MM.1S (cell line): Measurements from ENCODE around the gene FN3K.

Experiments used
- DNase-seq: peaks from one replicate; pipeline ENCODE4 v3.0.0-alpha.2; 2015
- H2AFZ ChIP-seq: fragments of 300-600 bp; sonication (generic); 2 replicates; pipeline ENCODE4 v1.6.0; 2016; ENCODE audit warnings: antibody characterized with exemption, low read length
- H3F3A ChIP-seq: fragments of 300-600 bp; sonication (generic); 2 replicates; pipeline ENCODE4 v1.6.1; 2016; ENCODE audit warnings: mild to moderate bottlenecking, antibody characterized with exemption, low read length, moderate library complexity, mixed read lengths; ENCODE audit not compliant: insufficient read depth
- H3K27ac ChIP-seq: fragments of 300-600 bp; sonication (generic); 2 replicates; pipeline ENCODE4 v1.5.1; 2016; ENCODE audit warnings: mild to moderate bottlenecking, low read length
- H3K27me3 ChIP-seq: fragments of 300-600 bp; sonication (generic); replicated peaks from 2 replicates; pipeline ENCODE4 v1.6.0; 2016; ENCODE audit warnings: low read length; ENCODE audit not compliant: insufficient read depth
- H3K36me3 ChIP-seq: fragments of 300-600 bp; sonication (generic); replicated peaks from 2 replicates; pipeline ENCODE4 v1.6.1; 2016; ENCODE audit warnings: mild to moderate bottlenecking, low read length, mixed read lengths; ENCODE audit not compliant: insufficient read depth
- H3K4me1 ChIP-seq: fragments of 300-600 bp; sonication (generic); 2 replicates; pipeline ENCODE4 v1.6.1; 2016; ENCODE audit warnings: low read length, mixed read lengths
- H3K4me2 ChIP-seq: fragments of 300-600 bp; sonication (generic); 2 replicates; pipeline ENCODE4 v1.6.0; 2016; ENCODE audit warnings: low read depth, low read length
- H3K4me3 ChIP-seq: fragments of 300-600 bp; sonication (generic); 2 replicates; pipeline ENCODE4 v1.5.1; 2016; ENCODE audit warnings: low read length, mixed read lengths
- H3K79me2 ChIP-seq: fragments of 300-600 bp; sonication (generic); 2 replicates; pipeline ENCODE4 v1.6.1; 2016; ENCODE audit warnings: mixed run types, low read length, mixed read lengths
- H3K9ac ChIP-seq: fragments of 300-600 bp; sonication (generic); 2 replicates; pipeline ENCODE4 v1.6.1; 2016; ENCODE audit warnings: low read length, mixed read lengths
- H3K9me2 ChIP-seq: fragments of 300-600 bp; sonication (generic); replicated peaks from 2 replicates; pipeline ENCODE4 v1.6.1; 2016; ENCODE audit warnings: mild to moderate bottlenecking, low read length, mixed read lengths; ENCODE audit not compliant: insufficient read depth
- H3K9me3 ChIP-seq: fragments of 300-600 bp; sonication (generic); replicated peaks from 2 replicates; pipeline ENCODE4 v1.6.1; 2016; ENCODE audit warnings: mild to moderate bottlenecking, low read length, mixed read lengths; ENCODE audit not compliant: insufficient read depth
- H4K20me1 ChIP-seq: fragments of 300-600 bp; sonication (generic); 2 replicates; pipeline ENCODE4 v1.6.1; 2016; ENCODE audit warnings: mild to moderate bottlenecking, low read length, moderate library complexity, mixed read lengths; ENCODE audit not compliant: insufficient read depth
- EZH2 ChIP-seq: fragments of 300-600 bp; sonication (generic); optimal IDR thresholded peaks from 2 replicates; pipeline ENCODE3; 2017; ENCODE audit warnings: low read depth, mild to moderate bottlenecking, antibody characterized with exemption, low read length, mixed read lengths
- EZH2phosphoT487 ChIP-seq: fragments of 300-600 bp; sonication (generic); IDR thresholded peaks from 2 replicates; pipeline ENCODE4 v1.6.1; 2018; ENCODE audit warnings: antibody characterized with exemption, low read length
- TF ChIP-seq, protein P1 (sequence below): fragments of 300-600 bp; sonication (generic); IDR thresholded peaks from 2 replicates; pipeline ENCODE4 v1.5.1; 2016; ENCODE audit warnings: antibody characterized with exemption, low read length, mixed read lengths

The FN3K gene

DNA sequence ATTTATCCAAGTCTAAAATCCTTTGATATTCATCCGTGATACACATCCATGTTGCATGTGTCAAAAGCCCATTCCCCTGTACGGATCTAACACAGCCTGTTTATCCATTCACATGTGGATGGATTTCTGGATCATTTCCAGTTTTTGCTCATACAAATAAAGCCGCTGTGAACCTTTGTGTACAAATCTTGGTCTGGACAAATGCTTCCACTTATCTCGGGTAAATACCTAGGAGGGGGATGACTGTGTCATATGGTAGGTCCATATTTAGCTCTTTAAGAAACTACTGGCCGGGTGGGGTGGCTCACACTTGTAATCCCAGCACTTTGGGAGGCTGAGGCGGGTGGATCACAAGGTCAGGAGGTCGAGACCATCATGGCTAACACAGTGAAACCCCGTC, 10.1 kb downstream of the FN3K start:
- no peaks in the 10 kb centered on the region for H3K9me3 ChIP-seq
- no peak overlapping the region for H3K4me3 ChIP-seq
- H3K9me2 ChIP-seq, result no peaks in the 10 kb centered on the region
- H3K4me1 ChIP-seq, result no peaks in the 10 kb centered on the region
- TF ChIP-seq, protein P1, sequence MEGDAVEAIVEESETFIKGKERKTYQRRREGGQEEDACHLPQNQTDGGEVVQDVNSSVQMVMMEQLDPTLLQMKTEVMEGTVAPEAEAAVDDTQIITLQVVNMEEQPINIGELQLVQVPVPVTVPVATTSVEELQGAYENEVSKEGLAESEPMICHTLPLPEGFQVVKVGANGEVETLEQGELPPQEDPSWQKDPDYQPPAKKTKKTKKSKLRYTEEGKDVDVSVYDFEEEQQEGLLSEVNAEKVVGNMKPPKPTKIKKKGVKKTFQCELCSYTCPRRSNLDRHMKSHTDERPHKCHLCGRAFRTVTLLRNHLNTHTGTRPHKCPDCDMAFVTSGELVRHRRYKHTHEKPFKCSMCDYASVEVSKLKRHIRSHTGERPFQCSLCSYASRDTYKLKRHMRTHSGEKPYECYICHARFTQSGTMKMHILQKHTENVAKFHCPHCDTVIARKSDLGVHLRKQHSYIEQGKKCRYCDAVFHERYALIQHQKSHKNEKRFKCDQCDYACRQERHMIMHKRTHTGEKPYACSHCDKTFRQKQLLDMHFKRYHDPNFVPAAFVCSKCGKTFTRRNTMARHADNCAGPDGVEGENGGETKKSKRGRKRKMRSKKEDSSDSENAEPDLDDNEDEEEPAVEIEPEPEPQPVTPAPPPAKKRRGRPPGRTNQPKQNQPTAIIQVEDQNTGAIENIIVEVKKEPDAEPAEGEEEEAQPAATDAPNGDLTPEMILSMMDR, result no peak
- no peak for TF ChIP-seq EZH2phosphoT487
- TF ChIP-seq EZH2, result no peak
- no peak overlapping the region for H3K27ac ChIP-seq
- H3K9ac ChIP-seq, result no peak overlapping the region
- no peaks in the 10 kb centered on the region for H3K27me3 ChIP-seq
- no peak for DNase-seq
- no peaks in the 10 kb centered on the region for H3K36me3 ChIP-seq
- no peaks in the 10 kb centered on the region for H3K79me2 ChIP-seq
- H2AFZ ChIP-seq, result no peak overlapping the region
- peaks cover 8% of the 10 kb centered on the region; the same call in 1 of the 2 replicates for H3F3A ChIP-seq
- H4K20me1 ChIP-seq, result no peaks in the 10 kb centered on the region
- H3K4me2 ChIP-seq, result no peak overlapping the region

GRCh38 chr17:82748756-82749155, 13.3 kb downstream of the FN3K start:
- Histone ChIP-seq H3K36me3 (no peaks in the 10 kb centered on the region), H3F3A (peaks cover 8% of the 10 kb centered on the region; the same call in 1 of the 2 replicates), H3K4me2 (no peak overlapping the region), H3K27me3 (no peaks in the 10 kb centered on the region), H3K9me2 (no peaks in the 10 kb centered on the region), H3K4me3 (no peak overlapping the region), H4K20me1 (no peaks in the 10 kb centered on the region), H3K79me2 (peaks cover 14% of the 10 kb centered on the region), H3K9me3 (no peaks in the 10 kb centered on the region), H3K27ac (no peak overlapping the region), H3K4me1 (no peaks in the 10 kb centered on the region; the same call in 1 of the 2 replicates), H2AFZ (no peak overlapping the region), H3K9ac (no peak overlapping the region)
- DNase-seq, result no peak
- TF ChIP-seq EZH2phosphoT487, result no peak
- TF ChIP-seq, protein P1, result no peak
- no peak for TF ChIP-seq EZH2

GRCh38 chr17:82750241-82750908, 15.0 kb downstream of the FN3K start:
- H3K4me1 ChIP-seq, result no peaks in the 10 kb centered on the region; the same call in 1 of the 2 replicates
- no peak overlapping the region for H2AFZ ChIP-seq
- peaks cover 30% of the 10 kb centered on the region for H3K79me2 ChIP-seq
- H3K27me3 ChIP-seq, result no peaks in the 10 kb centered on the region
- no peak overlapping the region for H3K27ac ChIP-seq
- no peaks in the 10 kb centered on the region for H3K36me3 ChIP-seq
- no peak overlapping the region for H3K4me2 ChIP-seq
- H3F3A ChIP-seq, result peaks cover 8% of the 10 kb centered on the region; the same call in 1 of the 2 replicates
- no peaks in the 10 kb centered on the region for H3K9me3 ChIP-seq
- H3K9me2 ChIP-seq, result no peaks in the 10 kb centered on the region
- H3K9ac ChIP-seq, result no peak overlapping the region
- no peaks in the 10 kb centered on the region for H4K20me1 ChIP-seq
- no peak overlapping the region for H3K4me3 ChIP-seq
- DNase-seq, result no peak
- TF ChIP-seq EZH2 (no peak), EZH2phosphoT487 (no peak)
- TF ChIP-seq, protein P1, result no peak
